A673 (cell line): ENCODE data around the gene ABI1. TPM values are rescaled to one million over a fixed set of nuclear protein-coding genes. Genes with fewer than 3 reads are reported as not detected.
A peak's percentile ranks its signal among the peaks of the same experiment; 100 is the strongest.

Experiments
- BruUV-seq: library from RNA; stranded (reverse); fragments of 400-500 nt; replicated peaks from 2 replicates; lab custom pipeline; 2021; lab: Mats Ljungman, UMichigan
- CTCF ChIA-PET: fragments of 300-600 bp; sonication (Branson Sonifier 250); formaldehyde crosslinking; loops from one replicate; lab custom pipeline; 2022; ENCODE audit warnings: antibody characterized with exemption; lab: Charles Lee
- POLR2A ChIA-PET: fragments of 300-600 bp; sonication (Branson Sonifier 250); formaldehyde crosslinking; loops from one replicate; lab custom pipeline; 2022; ENCODE audit warnings: antibody characterized with exemption; ENCODE audit not compliant: low non-redundant PET; lab: Charles Lee
- DNase-seq: peaks from one replicate; pipeline ENCODE4 v3.0.0-alpha.2; 2015; ENCODE audit warnings: low spot score
- H3K27ac ChIP-seq: fragments of 200-600 bp; sonication (generic); 2 replicates; pipeline ENCODE4 v1.5.1; 2016; ENCODE audit warnings: mixed run types, low read depth, mild to moderate bottlenecking, mixed read lengths, antibody characterized with exemption, low read length; ENCODE audit not compliant: poor library complexity, severe bottlenecking
- H3K27me3 ChIP-seq: fragments of 200-600 bp; sonication (generic); replicated peaks from 2 replicates; pipeline ENCODE4 v1.6.1; 2017; ENCODE audit warnings: mixed run types, low read depth, mild to moderate bottlenecking, mixed read lengths, antibody characterized with exemption, low read length; ENCODE audit not compliant: insufficient read depth, poor library complexity
- H3K36me3 ChIP-seq: fragments of 200-600 bp; sonication (generic); 2 replicates; pipeline ENCODE4 v1.6.1; 2016; ENCODE audit warnings: mixed run types, mild to moderate bottlenecking, mixed read lengths, antibody characterized with exemption, low read length; ENCODE audit not compliant: insufficient read depth, poor library complexity, severe bottlenecking
- H3K4me1 ChIP-seq: fragments of 200-600 bp; sonication (generic); 2 replicates; pipeline ENCODE4 v1.6.1; 2017; ENCODE audit warnings: mixed run types, mild to moderate bottlenecking, mixed read lengths, antibody characterized with exemption, low read length; ENCODE audit not compliant: insufficient read depth, poor library complexity, severe bottlenecking
- H3K4me3 ChIP-seq: fragments of 200-600 bp; sonication (generic); 2 replicates; pipeline ENCODE4 v1.5.1; 2016; ENCODE audit warnings: low read depth, mixed run types, mild to moderate bottlenecking, mixed read lengths, low read length; ENCODE audit not compliant: poor library complexity, severe bottlenecking
- H3K9me3 ChIP-seq: fragments of 200-600 bp; sonication (generic); 2 replicates; pipeline ENCODE4 v1.6.1; 2016; ENCODE audit warnings: mixed run types, low read depth, mild to moderate bottlenecking, mixed read lengths, antibody characterized with exemption, low read length; ENCODE audit not compliant: poor library complexity, severe bottlenecking
- EZH2 ChIP-seq: fragments of 200-600 bp; sonication (generic); IDR thresholded peaks from 2 replicates; pipeline ENCODE4 v1.6.1; 2017; ENCODE audit warnings: borderline replicate concordance, low read depth, mild to moderate bottlenecking, mixed read lengths, antibody characterized with exemption, low read length; ENCODE audit not compliant: poor library complexity, severe bottlenecking
- intact Hi-C: fragments of 100-400 bp; cut with micrococcal nuclease; formaldehyde crosslinking; loops from one replicate; pipeline ENCODE4 v1.10.0; 2022; ENCODE audit not compliant: unreplicated experiment
- total RNA-seq: library from RNA; stranded (reverse); gene quantifications from 2 replicates; pipeline ENCODE4 v1.2.3, GENCODE V29; 2021
- TF ChIP-seq, protein P1 (sequence below): fragments of 300-800, 200-600 bp; sonication (generic); conservative IDR thresholded peaks from 2 replicates; pipeline ENCODE4 v1.5.1; 2017; ENCODE audit warnings: low read depth, mild to moderate bottlenecking, antibody characterized with exemption, low read length, moderate library complexity, mixed read lengths

Gene ABI1
- total RNA-seq, 1 experiment from 2014 or later, result 70.5 TPM

DNA sequence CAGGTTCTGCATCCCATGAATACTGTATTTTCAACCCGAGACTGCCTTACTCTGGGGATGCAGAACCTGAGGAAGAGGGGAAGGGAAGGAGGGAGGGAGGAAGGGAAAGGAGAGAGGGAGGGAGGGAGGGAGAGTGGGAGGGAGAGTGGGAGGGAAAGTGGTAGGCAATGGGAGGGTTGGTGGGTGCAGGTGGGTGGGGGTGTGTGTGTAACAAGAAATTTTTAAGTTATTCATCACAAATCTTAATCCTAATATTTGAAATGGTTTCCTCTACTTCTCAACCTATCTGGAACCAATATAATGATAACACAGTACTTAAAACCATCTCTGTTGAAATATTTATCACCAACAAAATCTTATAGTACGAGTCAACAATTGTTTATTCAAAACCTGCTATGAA lies 95.2 kb downstream of the ABI1 start:
- BruUV-seq, result no TSS peak
- no peak for TF ChIP-seq EZH2
- TF ChIP-seq, protein P1, sequence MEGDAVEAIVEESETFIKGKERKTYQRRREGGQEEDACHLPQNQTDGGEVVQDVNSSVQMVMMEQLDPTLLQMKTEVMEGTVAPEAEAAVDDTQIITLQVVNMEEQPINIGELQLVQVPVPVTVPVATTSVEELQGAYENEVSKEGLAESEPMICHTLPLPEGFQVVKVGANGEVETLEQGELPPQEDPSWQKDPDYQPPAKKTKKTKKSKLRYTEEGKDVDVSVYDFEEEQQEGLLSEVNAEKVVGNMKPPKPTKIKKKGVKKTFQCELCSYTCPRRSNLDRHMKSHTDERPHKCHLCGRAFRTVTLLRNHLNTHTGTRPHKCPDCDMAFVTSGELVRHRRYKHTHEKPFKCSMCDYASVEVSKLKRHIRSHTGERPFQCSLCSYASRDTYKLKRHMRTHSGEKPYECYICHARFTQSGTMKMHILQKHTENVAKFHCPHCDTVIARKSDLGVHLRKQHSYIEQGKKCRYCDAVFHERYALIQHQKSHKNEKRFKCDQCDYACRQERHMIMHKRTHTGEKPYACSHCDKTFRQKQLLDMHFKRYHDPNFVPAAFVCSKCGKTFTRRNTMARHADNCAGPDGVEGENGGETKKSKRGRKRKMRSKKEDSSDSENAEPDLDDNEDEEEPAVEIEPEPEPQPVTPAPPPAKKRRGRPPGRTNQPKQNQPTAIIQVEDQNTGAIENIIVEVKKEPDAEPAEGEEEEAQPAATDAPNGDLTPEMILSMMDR, result no peak
- peaks cover 4% of the 10 kb centered on the region for H3K36me3 ChIP-seq
- no peak overlapping the region for H3K27ac ChIP-seq
- no peaks in the 10 kb centered on the region for H3K27me3 ChIP-seq
- no peak overlapping the region for H3K4me3 ChIP-seq
- no peaks in the 10 kb centered on the region for H3K4me1 ChIP-seq
- DNase-seq, result no peak
- no peaks in the 10 kb centered on the region for H3K9me3 ChIP-seq
- ChIA-PET CTCF (no interaction called here), POLR2A (no interaction called here)
- intact Hi-C loops, result no loop called here

DNA sequence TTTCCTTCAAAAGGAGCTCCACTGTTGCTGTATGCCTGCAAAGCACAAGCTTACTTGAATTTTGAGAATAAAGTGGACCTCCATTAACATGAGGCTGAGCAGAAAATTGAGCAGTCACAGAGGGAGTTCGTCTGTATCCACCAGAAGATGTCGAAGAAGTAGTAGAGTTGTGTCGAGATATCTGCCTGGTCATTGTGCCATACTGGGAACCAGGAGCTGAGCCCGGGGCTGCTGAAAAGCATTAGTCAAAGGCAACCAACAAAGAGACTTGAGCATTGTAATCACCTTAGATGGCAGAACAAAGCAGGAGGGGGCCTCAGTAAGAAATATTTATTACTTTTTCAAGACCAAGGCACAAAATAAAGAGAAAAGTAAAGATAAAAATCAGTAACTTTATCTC lies 101.8 kb downstream of the ABI1 start:
- Histone ChIP-seq H3K27me3 (no peaks in the 10 kb centered on the region), H3K36me3 (no peaks in the 10 kb centered on the region), H3K4me1 (peaks cover 17% of the 10 kb centered on the region), H3K27ac (no peak overlapping the region), H3K4me3 (no peak overlapping the region), H3K9me3 (no peaks in the 10 kb centered on the region)
- no peak for DNase-seq
- TF ChIP-seq, protein P1, result no peak
- TF ChIP-seq EZH2, result no peak
- CTCF ChIA-PET, result no interaction called here
- POLR2A ChIA-PET, result no interaction called here
- BruUV-seq, result no TSS peak
- intact Hi-C loops, result no loop called here

- CTCF ChIA-PET, result no interaction called here
- peak; percentile 50 for DNase-seq
- peak overlapping the region; percentile 22 for H3K27ac ChIP-seq
Observed at GRCh38 chr10:26755443-26755903, 105.3 kb downstream of the ABI1 start.

More at GRCh38 chr10:26755443-26755903, 105.3 kb downstream of the ABI1 start:
- Histone ChIP-seq H3K36me3 (no peaks in the 10 kb centered on the region), H3K9me3 (no peaks in the 10 kb centered on the region), H3K27me3 (no peaks in the 10 kb centered on the region), H3K4me3 (no peak overlapping the region), H3K4me1 (peaks cover 18% of the 10 kb centered on the region)
- intact Hi-C loops, result no loop called here
- TF ChIP-seq, protein P1, result no peak
- POLR2A ChIA-PET, result no interaction called here
- BruUV-seq, result no TSS peak
